Thyroid gland (tissue), 4 donors: ENCODE results near the gene GALP. TPM values are rescaled to one million over a fixed set of nuclear protein-coding genes. Genes with fewer than 3 reads are reported as not detected.

Source experiments
- DNase-seq, 2 donors: peaks; one replicate each; pipeline ENCODE4 v3.0.0-alpha.2; 2019
- H3K27ac ChIP-seq, 3 donors: fragments of 200-600 bp; sonication (generic); 1 replicate in 2 of 3; 2 replicates in 1 of 3; pipeline ENCODE4 v1.5.1; 2016 to 2019; ENCODE audit warnings: mild to moderate bottlenecking in 1 of 3, moderate library complexity in 1 of 3
- H3K27me3 ChIP-seq: fragments of 200-600 bp; sonication (generic); one replicate; pipeline ENCODE4 v1.5.1; 2019
- H3K36me3 ChIP-seq, 2 donors: fragments of 200-600 bp; sonication (generic); one replicate each; pipeline ENCODE4 v1.5.1; 2016 to 2019
- H3K4me1 ChIP-seq, 2 donors: fragments of 200-600 bp; sonication (generic); one replicate each; pipeline ENCODE4 v1.5.1; 2017 to 2019
- H3K4me3 ChIP-seq, 3 donors: fragments of 200-600 bp; sonication (generic); replicated peaks in 1 of 3; 1 replicate in 2 of 3; 2 replicates in 1 of 3; pipeline ENCODE4 v1.5.1; 2016; ENCODE audit warnings: mild to moderate bottlenecking in 1 of 3
- H3K9me3 ChIP-seq: fragments of 200-600 bp; sonication (generic); one replicate; pipeline ENCODE4 v1.5.1; 2017
- POLR2A ChIP-seq, 2 donors: fragments of 450-650 bp; IDR thresholded peaks; one replicate each; pipeline ENCODE4 v1.6.1; 2017; ENCODE audit warnings: antibody characterized with exemption in 2 of 2, mild to moderate bottlenecking in 2 of 2, moderate library complexity in 1 of 2
- WGBS, 2 donors: methylation state at CpG; one replicate each; pipeline ENCODE4 v1.1.5; 2017; 5-methylcytosine and 5-hydroxymethylcytosine counted together
- intact Hi-C: fragments of 100-400 bp; cut with DNase I; formaldehyde crosslinking; loops from one replicate; pipeline ENCODE4 v1.15.1; 2023
- total RNA-seq, 4 donors: library from RNA; depleted of rRNA; stranded (reverse); fragments of >200 nt; gene quantifications; one replicate each; pipeline ENCODE4 v1.2.3, GENCODE V29; 2016
- TF ChIP-seq, protein P1 (sequence below), 6 experiments: fragments of 200-600 bp in 3 of 6; fragments of 450-650 bp in 3 of 6; sonication (generic) in 3 of 6; IDR thresholded peaks; one replicate each; pipeline ENCODE4 v1.5.1; 2016 to 2019; ENCODE audit warnings: antibody characterized with exemption in 6 of 6, mild to moderate bottlenecking in 2 of 6, inconsistent platforms in 1 of 6, moderate library complexity in 1 of 6

GALP gene
- total RNA-seq, 4 donors from 2014 or later, result not detected

DNA sequence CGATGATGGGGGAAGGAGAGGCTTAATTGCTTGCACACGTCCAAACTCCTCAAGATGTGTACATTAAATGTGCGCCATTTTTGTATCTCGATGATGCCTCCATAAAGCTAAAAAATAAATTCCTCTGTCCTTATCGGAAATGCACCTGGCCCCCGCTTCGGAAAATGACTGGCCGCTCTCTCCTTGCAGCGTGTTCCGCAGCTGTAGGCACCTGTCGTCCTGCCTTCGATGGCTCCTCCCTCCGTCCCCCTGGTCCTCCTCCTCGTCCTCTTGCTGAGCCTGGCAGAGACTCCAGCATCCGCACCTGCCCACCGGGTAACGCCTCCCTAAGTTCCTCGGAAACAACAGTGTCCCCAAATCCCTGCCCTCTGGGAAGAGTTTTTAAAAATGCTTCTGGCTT, 1.1 kb downstream of the GALP start:
- WGBS, 2 donors, result 74 to 79% methylated on average over 18 of the region's 18 CpGs
- no peaks in the 10 kb centered on the region for H3K4me1 ChIP-seq
- H3K27me3 ChIP-seq, result no peaks in the 10 kb centered on the region
- no peak for TF ChIP-seq POLR2A (IDR thresholded peaks at IDR 0.05)
- TF ChIP-seq, protein P1, sequence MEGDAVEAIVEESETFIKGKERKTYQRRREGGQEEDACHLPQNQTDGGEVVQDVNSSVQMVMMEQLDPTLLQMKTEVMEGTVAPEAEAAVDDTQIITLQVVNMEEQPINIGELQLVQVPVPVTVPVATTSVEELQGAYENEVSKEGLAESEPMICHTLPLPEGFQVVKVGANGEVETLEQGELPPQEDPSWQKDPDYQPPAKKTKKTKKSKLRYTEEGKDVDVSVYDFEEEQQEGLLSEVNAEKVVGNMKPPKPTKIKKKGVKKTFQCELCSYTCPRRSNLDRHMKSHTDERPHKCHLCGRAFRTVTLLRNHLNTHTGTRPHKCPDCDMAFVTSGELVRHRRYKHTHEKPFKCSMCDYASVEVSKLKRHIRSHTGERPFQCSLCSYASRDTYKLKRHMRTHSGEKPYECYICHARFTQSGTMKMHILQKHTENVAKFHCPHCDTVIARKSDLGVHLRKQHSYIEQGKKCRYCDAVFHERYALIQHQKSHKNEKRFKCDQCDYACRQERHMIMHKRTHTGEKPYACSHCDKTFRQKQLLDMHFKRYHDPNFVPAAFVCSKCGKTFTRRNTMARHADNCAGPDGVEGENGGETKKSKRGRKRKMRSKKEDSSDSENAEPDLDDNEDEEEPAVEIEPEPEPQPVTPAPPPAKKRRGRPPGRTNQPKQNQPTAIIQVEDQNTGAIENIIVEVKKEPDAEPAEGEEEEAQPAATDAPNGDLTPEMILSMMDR (IDR thresholded peaks at IDR 0.05), result no peak
- DNase-seq, result no peak
- intact Hi-C loops, result no loop called here
- H3K9me3 ChIP-seq, result no peaks in the 10 kb centered on the region
- no peak overlapping the region for H3K27ac ChIP-seq
- H3K4me3 ChIP-seq, result no peak overlapping the region
- no peaks in the 10 kb centered on the region for H3K36me3 ChIP-seq

DNA sequence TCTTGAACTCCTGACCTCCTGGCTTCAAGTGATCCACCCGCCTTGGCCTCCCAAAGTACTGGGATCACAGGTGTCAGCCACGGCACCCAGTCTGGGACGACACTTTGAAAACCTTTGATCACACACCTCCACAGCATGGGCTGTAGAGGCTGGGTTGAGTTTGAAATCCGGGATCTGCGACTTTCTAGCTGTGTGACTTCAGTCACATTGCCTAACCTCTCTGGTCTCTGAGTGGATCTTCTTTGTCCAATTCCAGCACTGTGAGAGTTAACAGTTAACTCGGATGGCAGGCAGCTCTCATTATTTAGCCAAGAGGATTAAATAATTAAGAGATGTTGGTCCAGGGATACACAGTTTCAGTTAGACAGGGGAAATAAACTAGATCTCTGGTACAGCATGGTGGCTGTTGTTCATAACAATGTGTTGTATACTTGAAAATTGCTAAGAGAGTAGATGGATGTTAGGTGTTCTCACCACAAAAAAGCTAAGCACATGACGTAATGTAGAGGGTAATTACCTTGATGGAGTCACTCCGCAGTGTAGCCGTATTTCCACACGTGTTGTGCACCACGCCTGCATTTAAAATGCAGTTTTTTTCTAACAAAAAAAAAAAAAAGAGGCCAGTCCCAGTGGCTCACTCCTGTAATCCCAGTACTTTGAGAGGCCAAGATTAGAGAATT, 1.9 kb downstream of the GALP start:
- TF ChIP-seq, protein P1 (IDR thresholded peaks at IDR 0.05), result no peak
- TF ChIP-seq POLR2A (IDR thresholded peaks at IDR 0.05), result no peak
- Histone ChIP-seq H3K36me3 (no peaks in the 10 kb centered on the region), H3K4me1 (no peaks in the 10 kb centered on the region), H3K27ac (no peak overlapping the region), H3K4me3 (no peak overlapping the region), H3K27me3 (no peaks in the 10 kb centered on the region), H3K9me3 (no peaks in the 10 kb centered on the region)
- 47 to 64% methylated on average over 11 of the region's 11 CpGs for WGBS, 2 donors
- intact Hi-C loops, result no loop called here
- no peak for DNase-seq

GRCh38 chr19:56189785-56190184, 14.0 kb downstream of the GALP start:
- Histone ChIP-seq H3K36me3 (no peaks in the 10 kb centered on the region), H3K4me1 (no peaks in the 10 kb centered on the region), H3K9me3 (no peaks in the 10 kb centered on the region), H3K27ac (no peak overlapping the region), H3K27me3 (no peaks in the 10 kb centered on the region), H3K4me3 (no peak overlapping the region)
- intact Hi-C loops, result no loop called here
- DNase-seq, result no peak
- TF ChIP-seq, protein P1 (IDR thresholded peaks at IDR 0.05), result no peak
- TF ChIP-seq POLR2A (IDR thresholded peaks at IDR 0.05), result no peak
- 70 to 76% methylated on average over 17 of the region's 17 CpGs for WGBS, 2 donors

DNA sequence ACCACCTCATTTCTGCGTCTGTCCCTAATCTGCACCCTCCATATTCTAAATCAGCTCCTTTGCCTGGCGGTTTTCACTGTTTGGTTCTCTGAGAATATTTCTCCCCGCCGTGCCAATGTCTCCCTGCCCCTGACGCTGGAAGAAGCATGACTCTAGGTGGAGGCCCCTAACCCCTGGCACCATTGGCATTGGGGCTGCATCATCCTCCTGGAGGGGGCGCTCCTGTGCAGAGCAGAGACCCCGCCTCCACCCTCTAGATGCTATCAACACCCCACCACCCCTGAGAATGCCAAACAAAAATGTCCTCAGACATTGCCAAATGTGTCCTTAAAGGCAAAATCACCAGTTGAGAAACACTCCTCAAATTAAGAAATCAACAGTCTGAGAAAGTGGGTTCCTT, 15.3 kb downstream of the GALP start:
- intact Hi-C loops, result no loop called here

GRCh38 chr19:56191711-56192110, 15.9 kb downstream of the GALP start:
- H3K36me3 ChIP-seq, result no peaks in the 10 kb centered on the region
- intact Hi-C loops, result no loop called here
- H3K27ac ChIP-seq, result no peak overlapping the region
- H3K9me3 ChIP-seq, result no peaks in the 10 kb centered on the region
- no peak for TF ChIP-seq POLR2A (IDR thresholded peaks at IDR 0.05)
- TF ChIP-seq, protein P1 (IDR thresholded peaks at IDR 0.05), result no peak
- no peak for DNase-seq
- no peak overlapping the region for H3K4me3 ChIP-seq
- H3K27me3 ChIP-seq, result no peaks in the 10 kb centered on the region
- no peaks in the 10 kb centered on the region for H3K4me1 ChIP-seq
- whole genome bisulfite sequencing, 2 donors, result 85 to 87% methylated on average over 10 of the region's 10 CpGs

More for the DNA sequence above, 15.3 kb downstream of the GALP start:
- Histone ChIP-seq H3K27me3 (no peaks in the 10 kb centered on the region), H3K36me3 (no peaks in the 10 kb centered on the region), H3K4me3 (no peak overlapping the region), H3K27ac (no peak overlapping the region), H3K9me3 (no peaks in the 10 kb centered on the region), H3K4me1 (no peaks in the 10 kb centered on the region)
- TF ChIP-seq, protein P1 (IDR thresholded peaks at IDR 0.05), result no peak
- no peak for TF ChIP-seq POLR2A (IDR thresholded peaks at IDR 0.05)
- 72 to 77% methylated on average over 7 of the region's 7 CpGs for WGBS, 2 donors
- DNase-seq, result no peak
